KMS-11 (cell line): Measurements from ENCODE around the gene KRT4.

Experiments used
- H2AFZ ChIP-seq: fragments of 200-600 bp; sonication (generic); 2 replicates; pipeline ENCODE4 v1.6.1; 2016; ENCODE audit warnings: antibody characterized with exemption, mixed run types, low read depth
- H3K27ac ChIP-seq: fragments of 200-600 bp; sonication (generic); 2 replicates; pipeline ENCODE4 v1.6.1; 2016; ENCODE audit warnings: mild to moderate bottlenecking, mixed run types
- H3K27me3 ChIP-seq: fragments of 200-600 bp; sonication (generic); 2 replicates; pipeline ENCODE4 v1.6.1; 2017; ENCODE audit warnings: mild to moderate bottlenecking, low read depth, mixed run types, moderate library complexity; ENCODE audit not compliant: insufficient read depth
- H3K36me3 ChIP-seq: fragments of 200-600 bp; sonication (generic); 2 replicates; pipeline ENCODE4 v1.6.1; 2017; ENCODE audit warnings: mild to moderate bottlenecking, mixed run types; ENCODE audit not compliant: insufficient read depth
- H3K4me1 ChIP-seq: fragments of 200-600 bp; sonication (generic); 2 replicates; pipeline ENCODE4 v1.6.1; 2016; ENCODE audit warnings: mild to moderate bottlenecking, low read depth, mixed run types; ENCODE audit not compliant: poor library complexity, severe bottlenecking
- H3K4me2 ChIP-seq: fragments of 200-600 bp; sonication (generic); 2 replicates; pipeline ENCODE4 v1.7.0; 2016; ENCODE audit warnings: mild to moderate bottlenecking, mixed run types
- H3K4me3 ChIP-seq: fragments of 200-600 bp; sonication (generic); IDR thresholded peaks from 2 replicates; pipeline ENCODE4 v1.6.1; 2017; ENCODE audit warnings: low read depth, low read length, mixed read lengths; ENCODE audit not compliant: insufficient read depth
- H3K79me2 ChIP-seq: fragments of 200-600 bp; sonication (generic); 2 replicates; pipeline ENCODE4 v1.6.1; 2016; ENCODE audit warnings: low read depth, mixed run types; ENCODE audit not compliant: insufficient read depth
- H3K9ac ChIP-seq: fragments of 200-600 bp; sonication (generic); 2 replicates; pipeline ENCODE4 v1.6.1; 2016; ENCODE audit warnings: mild to moderate bottlenecking, mixed run types
- H4K20me1 ChIP-seq: fragments of 200-600 bp; sonication (generic); 2 replicates; pipeline ENCODE4 v1.6.1; 2016; ENCODE audit warnings: mild to moderate bottlenecking, mixed run types; ENCODE audit not compliant: insufficient read depth
- TF ChIP-seq, protein P1 (sequence below): fragments of 200-600 bp; sonication (generic); conservative IDR thresholded peaks from 2 replicates; pipeline ENCODE4 v1.6.1; 2017; ENCODE audit warnings: low read depth, mild to moderate bottlenecking, antibody characterized with exemption, low read length, moderate library complexity, mixed read lengths

The KRT4 gene

DNA sequence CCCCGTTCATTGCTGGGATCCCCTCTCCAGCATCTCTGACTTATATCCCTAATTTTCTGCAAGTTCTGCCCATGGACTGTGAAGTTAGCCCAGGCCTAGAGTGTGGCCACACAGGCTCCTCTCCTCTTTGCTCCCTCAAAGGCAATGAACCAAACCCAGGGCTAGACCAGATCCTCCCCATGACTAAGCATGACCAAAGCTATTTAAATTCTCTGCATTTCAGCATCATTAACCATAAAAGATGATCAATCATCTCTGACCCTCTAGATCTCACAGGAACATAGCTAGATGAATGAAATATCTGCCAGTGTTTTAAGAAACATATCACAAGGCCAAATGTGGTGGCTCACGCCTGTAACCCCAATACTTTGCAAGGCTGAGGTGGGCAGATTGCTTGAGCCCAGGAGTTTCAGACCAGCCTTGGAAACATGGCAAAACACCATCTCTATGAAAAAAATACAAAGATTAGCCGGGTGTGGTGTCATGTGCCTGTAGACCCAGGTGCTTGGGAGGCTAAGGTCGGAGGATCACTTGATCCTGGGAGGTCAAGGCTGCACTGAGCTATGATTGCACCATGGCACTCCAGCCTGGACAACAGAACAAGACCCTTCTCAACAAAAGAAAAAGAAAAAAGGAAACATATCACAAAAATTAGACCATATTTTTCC lies 15.8 kb downstream of the KRT4 start:
- Histone ChIP-seq H2AFZ (no peak overlapping the region), H3K4me2 (no peak overlapping the region), H3K9ac (no peak overlapping the region), H3K27me3 (peaks cover 14% of the 10 kb centered on the region; the same call in 1 of the 2 replicates), H3K4me3 (no peak overlapping the region), H3K79me2 (no peaks in the 10 kb centered on the region), H3K36me3 (no peaks in the 10 kb centered on the region), H4K20me1 (no peaks in the 10 kb centered on the region), H3K27ac (no peak overlapping the region), H3K4me1 (peaks cover 15% of the 10 kb centered on the region)
- TF ChIP-seq, protein P1, sequence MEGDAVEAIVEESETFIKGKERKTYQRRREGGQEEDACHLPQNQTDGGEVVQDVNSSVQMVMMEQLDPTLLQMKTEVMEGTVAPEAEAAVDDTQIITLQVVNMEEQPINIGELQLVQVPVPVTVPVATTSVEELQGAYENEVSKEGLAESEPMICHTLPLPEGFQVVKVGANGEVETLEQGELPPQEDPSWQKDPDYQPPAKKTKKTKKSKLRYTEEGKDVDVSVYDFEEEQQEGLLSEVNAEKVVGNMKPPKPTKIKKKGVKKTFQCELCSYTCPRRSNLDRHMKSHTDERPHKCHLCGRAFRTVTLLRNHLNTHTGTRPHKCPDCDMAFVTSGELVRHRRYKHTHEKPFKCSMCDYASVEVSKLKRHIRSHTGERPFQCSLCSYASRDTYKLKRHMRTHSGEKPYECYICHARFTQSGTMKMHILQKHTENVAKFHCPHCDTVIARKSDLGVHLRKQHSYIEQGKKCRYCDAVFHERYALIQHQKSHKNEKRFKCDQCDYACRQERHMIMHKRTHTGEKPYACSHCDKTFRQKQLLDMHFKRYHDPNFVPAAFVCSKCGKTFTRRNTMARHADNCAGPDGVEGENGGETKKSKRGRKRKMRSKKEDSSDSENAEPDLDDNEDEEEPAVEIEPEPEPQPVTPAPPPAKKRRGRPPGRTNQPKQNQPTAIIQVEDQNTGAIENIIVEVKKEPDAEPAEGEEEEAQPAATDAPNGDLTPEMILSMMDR: no peak

DNA sequence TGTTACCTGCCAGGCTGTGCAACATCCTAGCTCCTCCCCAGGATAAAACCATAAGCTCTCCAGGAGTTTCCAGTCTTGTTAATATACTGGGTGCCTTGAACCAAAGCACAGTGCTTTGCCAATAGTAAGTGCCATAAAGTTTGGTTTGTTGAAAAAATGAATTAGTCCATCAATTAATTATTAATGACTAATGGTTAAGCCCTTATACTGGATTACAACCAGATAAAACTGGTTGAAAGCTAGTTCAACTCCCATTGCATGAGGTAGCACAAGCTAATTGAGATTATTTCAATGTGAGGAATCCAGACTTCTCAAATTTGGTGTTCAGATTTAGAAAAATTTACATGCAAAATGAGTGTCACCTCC lies 16.4 kb downstream of the KRT4 start:
- H3K9ac ChIP-seq: no peak overlapping the region
- H3K79me2 ChIP-seq: no peaks in the 10 kb centered on the region
- TF ChIP-seq, protein P1: no peak
- H3K27ac ChIP-seq: no peak overlapping the region
- H4K20me1 ChIP-seq: no peaks in the 10 kb centered on the region
- no peak overlapping the region for H3K4me2 ChIP-seq
- H3K27me3 ChIP-seq: peaks cover 8% of the 10 kb centered on the region; the same call in 1 of the 2 replicates
- peaks cover 20% of the 10 kb centered on the region for H3K4me1 ChIP-seq
- H2AFZ ChIP-seq: no peak overlapping the region
- H3K4me3 ChIP-seq: no peak overlapping the region
- no peaks in the 10 kb centered on the region for H3K36me3 ChIP-seq

DNA sequence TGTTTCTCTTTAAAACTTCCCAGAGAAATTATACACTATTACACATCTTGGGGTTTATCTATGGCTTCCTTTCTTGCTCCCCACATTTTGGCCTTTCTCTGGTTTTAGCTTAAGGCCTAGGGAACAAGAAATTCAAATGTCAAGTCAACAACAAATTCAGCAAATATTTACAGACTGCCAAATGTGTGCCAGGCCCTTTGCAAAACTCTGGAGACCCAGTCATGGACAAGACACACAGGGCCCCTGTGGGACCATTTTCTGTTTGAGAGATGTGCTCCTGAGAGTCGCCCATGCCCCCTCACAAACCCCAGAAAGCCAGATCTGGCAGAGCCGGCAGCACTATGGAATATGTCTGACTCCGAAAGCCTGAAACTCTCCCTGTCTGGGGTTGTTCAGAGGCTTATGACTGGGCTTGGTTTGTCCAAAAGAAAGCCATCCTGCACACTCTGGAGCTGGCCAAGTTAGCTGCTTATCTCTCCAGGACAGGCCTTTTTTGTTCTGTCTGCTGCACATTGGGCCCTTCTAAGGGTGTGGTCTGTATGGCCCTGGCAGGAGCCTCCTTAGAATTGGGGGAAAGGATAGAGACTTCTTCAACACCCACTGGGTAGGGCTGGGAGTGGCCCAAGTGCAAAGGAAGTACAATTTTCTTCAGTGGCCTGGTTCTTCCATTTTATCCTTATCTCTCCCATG lies 16.9 kb downstream of the KRT4 start:
- TF ChIP-seq, protein P1: no peak
- H2AFZ ChIP-seq: no peak overlapping the region
- H3K4me1 ChIP-seq: peaks cover 25% of the 10 kb centered on the region
- H3K79me2 ChIP-seq: no peaks in the 10 kb centered on the region
- peaks cover 6% of the 10 kb centered on the region; the same call in 1 of the 2 replicates for H3K27me3 ChIP-seq
- no peak overlapping the region for H3K27ac ChIP-seq
- H3K9ac ChIP-seq: no peak overlapping the region
- H4K20me1 ChIP-seq: no peaks in the 10 kb centered on the region
- no peak overlapping the region for H3K4me3 ChIP-seq
- H3K36me3 ChIP-seq: no peaks in the 10 kb centered on the region
- no peak overlapping the region for H3K4me2 ChIP-seq

DNA sequence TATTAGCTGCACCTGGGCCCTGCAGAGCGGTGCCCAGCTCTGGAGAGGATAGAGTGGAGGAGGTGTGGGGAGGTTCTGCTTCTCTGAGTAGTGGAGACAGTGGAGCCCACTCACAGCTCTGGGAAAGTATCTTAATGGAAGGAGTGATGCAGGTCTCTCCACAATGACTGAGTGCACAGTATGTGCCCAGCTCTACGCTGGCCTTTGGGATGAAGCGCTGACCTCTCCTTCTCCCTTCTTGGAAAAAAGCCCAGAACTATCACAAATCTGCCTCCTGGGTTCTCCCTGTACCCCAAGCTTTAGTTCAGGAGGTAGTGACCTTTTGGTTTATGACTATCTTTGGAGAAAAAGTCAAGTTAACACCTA lies 17.5 kb downstream of the KRT4 start:
- Histone ChIP-seq H3K4me3 (no peak overlapping the region), H3K9ac (no peak overlapping the region), H3K27ac (no peak overlapping the region), H2AFZ (no peak overlapping the region), H3K79me2 (no peaks in the 10 kb centered on the region), H3K27me3 (peaks cover 6% of the 10 kb centered on the region; the same call in 1 of the 2 replicates), H3K4me1 (peaks cover 28% of the 10 kb centered on the region), H4K20me1 (no peaks in the 10 kb centered on the region), H3K36me3 (no peaks in the 10 kb centered on the region), H3K4me2 (no peak overlapping the region)
- TF ChIP-seq, protein P1: no peak
